H9 (cell line): Measurements from ENCODE around the gene CABP7. TPM values are rescaled to one million over a fixed set of nuclear protein-coding genes. Genes with fewer than 3 reads are reported as not detected.
A peak's percentile ranks its signal among the peaks of the same experiment; 100 is the strongest.

Source experiments
- DNase-seq: peaks from one replicate; pipeline ENCODE4 v3.0.0-alpha.2; 2017
- H2AFZ ChIP-seq: one replicate; pipeline ENCODE4 v1.6.1; 2013; ENCODE audit warnings: mild to moderate bottlenecking, low read length, control low read depth, moderate library complexity
- H2AK5ac ChIP-seq: 2 replicates; pipeline ENCODE4 v1.6.1; 2013; ENCODE audit warnings: low read length, control low read depth, mixed read lengths; ENCODE audit not compliant: insufficient read length
- H2BK120ac ChIP-seq: one replicate; pipeline ENCODE4 v1.6.1; 2013; ENCODE audit warnings: low read depth, mild to moderate bottlenecking, low read length, control low read depth, inconsistent platforms; ENCODE audit not compliant: poor library complexity, severe bottlenecking
- H2BK12ac ChIP-seq: 2 replicates; pipeline ENCODE4 v1.6.1; 2013; ENCODE audit warnings: low read length, control low read depth, mixed read lengths, low read depth; ENCODE audit not compliant: insufficient read length
- H2BK15ac ChIP-seq: 2 replicates; pipeline ENCODE4 v1.6.1; 2013; ENCODE audit warnings: low read depth, low read length, control low read depth
- H2BK20ac ChIP-seq: one replicate; pipeline ENCODE4 v1.6.1; 2013; ENCODE audit warnings: low read depth, mild to moderate bottlenecking, low read length, control low read depth, inconsistent platforms; ENCODE audit not compliant: poor library complexity, severe bottlenecking
- H2BK5ac ChIP-seq: 2 replicates; pipeline ENCODE4 v1.6.1; 2013; ENCODE audit warnings: low read length, control low read depth, mixed read lengths; ENCODE audit not compliant: insufficient read length
- H3K14ac ChIP-seq: 2 replicates; pipeline ENCODE4 v1.6.1; 2013; ENCODE audit warnings: low read length, control low read depth; ENCODE audit not compliant: insufficient read depth
- H3K18ac ChIP-seq: 2 replicates; pipeline ENCODE4 v1.6.1; 2013; ENCODE audit warnings: low read depth, mild to moderate bottlenecking, mixed read lengths, low read length, control low read depth; ENCODE audit not compliant: insufficient read length
- H3K23ac ChIP-seq: 2 replicates; pipeline ENCODE4 v1.6.1; 2013; ENCODE audit warnings: low read length, control low read depth, mixed read lengths, low read depth; ENCODE audit not compliant: insufficient read length
- H3K23me2 ChIP-seq: 2 replicates; pipeline ENCODE4 v1.6.1; 2013; ENCODE audit warnings: low read depth, mild to moderate bottlenecking, mixed read lengths, low read length, control low read depth; ENCODE audit not compliant: insufficient read length, poor library complexity, severe bottlenecking
- H3K27ac ChIP-seq: 2 replicates; pipeline ENCODE4 v1.5.1; 2013; ENCODE audit warnings: low read length, control low read depth, mixed read lengths, low read depth; ENCODE audit not compliant: insufficient read length
- H3K27me3 ChIP-seq: 2 replicates; pipeline ENCODE4 v1.6.1; 2013; ENCODE audit warnings: low read length, control low read depth, inconsistent platforms; ENCODE audit not compliant: insufficient read depth
- H3K4ac ChIP-seq: 2 replicates; pipeline ENCODE4 v1.6.1; 2013; ENCODE audit warnings: low read depth, mild to moderate bottlenecking, control low read depth, inconsistent platforms, low read length, moderate library complexity
- H3K4me1 ChIP-seq: 2 replicates; pipeline ENCODE4 v1.6.1; 2013; ENCODE audit warnings: low read length, control low read depth, inconsistent platforms; ENCODE audit not compliant: insufficient read depth
- H3K4me2 ChIP-seq: 2 replicates; pipeline ENCODE4 v1.6.1; 2013; ENCODE audit warnings: low read length, control low read depth, mixed read lengths; ENCODE audit not compliant: insufficient read length, insufficient read depth
- H3K56ac ChIP-seq: 2 replicates; pipeline ENCODE4 v1.6.1; 2013; ENCODE audit warnings: low read depth, mild to moderate bottlenecking, mixed read lengths, low read length, control low read depth; ENCODE audit not compliant: insufficient read length
- H3K79me1 ChIP-seq: 2 replicates; pipeline ENCODE4 v1.6.1; 2013; ENCODE audit warnings: low read depth, mild to moderate bottlenecking, moderate library complexity, low read length, control low read depth, inconsistent platforms; ENCODE audit not compliant: insufficient read depth, poor library complexity, severe bottlenecking
- H3K79me2 ChIP-seq: 2 replicates; pipeline ENCODE4 v1.6.1; 2013; ENCODE audit warnings: low read length, control low read depth, inconsistent platforms; ENCODE audit not compliant: insufficient read depth
- H3K9ac ChIP-seq: 2 replicates; pipeline ENCODE4 v1.6.1; 2013; ENCODE audit warnings: low read length, control low read depth, mixed read lengths; ENCODE audit not compliant: insufficient read length; ENCODE audit errors: extremely low read depth
- H3K9me3 ChIP-seq: one replicate; pipeline ENCODE4 v1.6.1; 2013; ENCODE audit warnings: low read depth, low read length, inconsistent platforms; ENCODE audit not compliant: control insufficient read depth
- H3T11ph ChIP-seq: one replicate; pipeline ENCODE4 v1.6.1; 2013; ENCODE audit warnings: mild to moderate bottlenecking, low read length, control low read depth, inconsistent platforms
- H4K20me1 ChIP-seq: one replicate; pipeline ENCODE4 v1.6.1; 2013; ENCODE audit not compliant: control insufficient read depth, insufficient read length, insufficient read depth
- H4K5ac ChIP-seq: 2 replicates; pipeline ENCODE4 v1.6.1; 2013; ENCODE audit warnings: low read depth, mild to moderate bottlenecking, mixed read lengths, low read length, control low read depth; ENCODE audit not compliant: insufficient read length
- H4K8ac ChIP-seq: replicated peaks from 2 replicates; pipeline ENCODE4 v1.6.1; 2013; ENCODE audit warnings: low read length, control low read depth, mixed read lengths, low read depth; ENCODE audit not compliant: insufficient read length
- H4K91ac ChIP-seq: 2 replicates; pipeline ENCODE4 v1.6.1; 2013; ENCODE audit warnings: low read depth, mild to moderate bottlenecking, moderate library complexity, mixed read lengths, low read length, control low read depth; ENCODE audit not compliant: insufficient read length
- H3K27ac Mint-ChIP-seq, 3 experiments: 2 replicates in 2 of 3; 3 replicates in 1 of 3; pipeline ENCODE4 v1.8.0; 2020 to 2021; ENCODE audit warnings: mixed read lengths in 3 of 3, mild to moderate bottlenecking in 1 of 3, moderate library complexity in 1 of 3
- H3K27me3 Mint-ChIP-seq: 2 replicates; pipeline ENCODE4 v1.8.0; 2021; ENCODE audit warnings: low read depth, mild to moderate bottlenecking, moderate library complexity, mixed read lengths
- H3K36me3 Mint-ChIP-seq, 3 experiments: 2 replicates in 2 of 3; 3 replicates in 1 of 3; pipeline ENCODE4 v1.8.0; 2020 to 2021; ENCODE audit warnings: low read depth in 3 of 3, mixed read lengths in 3 of 3; ENCODE audit not compliant: insufficient read depth in 1 of 3
- H3K4me1 Mint-ChIP-seq, 2 experiments: 2 replicates each; pipeline ENCODE4 v1.8.0; 2020; ENCODE audit warnings: mixed read lengths in 2 of 2
- H3K4me3 Mint-ChIP-seq, 2 experiments: 2 replicates in 1 of 2; 3 replicates in 1 of 2; pipeline ENCODE4 v1.8.0; 2020 to 2021; ENCODE audit warnings: mild to moderate bottlenecking in 2 of 2, mixed read lengths in 2 of 2, moderate library complexity in 1 of 2
- H3K9me3 Mint-ChIP-seq, 2 experiments: 2 replicates in 1 of 2; 3 replicates in 1 of 2; pipeline ENCODE4 v1.8.0; 2020; ENCODE audit warnings: mild to moderate bottlenecking in 2 of 2, mixed read lengths in 2 of 2, moderate library complexity in 1 of 2
- WGBS: extraction: QIAGEN DNeasy Blood & Tissue Kit; methylation state at CpG from one replicate; pipeline ENCODE4 v1.1.7; 2013; ENCODE audit warnings: missing lambda C conversion rate, low lambda C conversion rate, mixed read lengths; ENCODE audit not compliant: insufficient read length; ENCODE audit errors: extremely low coverage; 5-methylcytosine and 5-hydroxymethylcytosine counted together
- total RNA-seq: library from RNA; stranded (reverse); gene quantifications from 2 replicates; pipeline ENCODE4 v1.2.1, GENCODE V29; 2021
- TF ChIP-seq, protein P1 (sequence below): fragments of 200-600 bp; sonication (generic); conservative IDR thresholded peaks from 3 replicates; pipeline ENCODE4 v1.8.0; 2021; ENCODE audit warnings: antibody characterized with exemption, mild to moderate bottlenecking

CABP7 gene
- total RNA-seq, 1 experiment from 2014 or later, result 0.83 TPM

DNA sequence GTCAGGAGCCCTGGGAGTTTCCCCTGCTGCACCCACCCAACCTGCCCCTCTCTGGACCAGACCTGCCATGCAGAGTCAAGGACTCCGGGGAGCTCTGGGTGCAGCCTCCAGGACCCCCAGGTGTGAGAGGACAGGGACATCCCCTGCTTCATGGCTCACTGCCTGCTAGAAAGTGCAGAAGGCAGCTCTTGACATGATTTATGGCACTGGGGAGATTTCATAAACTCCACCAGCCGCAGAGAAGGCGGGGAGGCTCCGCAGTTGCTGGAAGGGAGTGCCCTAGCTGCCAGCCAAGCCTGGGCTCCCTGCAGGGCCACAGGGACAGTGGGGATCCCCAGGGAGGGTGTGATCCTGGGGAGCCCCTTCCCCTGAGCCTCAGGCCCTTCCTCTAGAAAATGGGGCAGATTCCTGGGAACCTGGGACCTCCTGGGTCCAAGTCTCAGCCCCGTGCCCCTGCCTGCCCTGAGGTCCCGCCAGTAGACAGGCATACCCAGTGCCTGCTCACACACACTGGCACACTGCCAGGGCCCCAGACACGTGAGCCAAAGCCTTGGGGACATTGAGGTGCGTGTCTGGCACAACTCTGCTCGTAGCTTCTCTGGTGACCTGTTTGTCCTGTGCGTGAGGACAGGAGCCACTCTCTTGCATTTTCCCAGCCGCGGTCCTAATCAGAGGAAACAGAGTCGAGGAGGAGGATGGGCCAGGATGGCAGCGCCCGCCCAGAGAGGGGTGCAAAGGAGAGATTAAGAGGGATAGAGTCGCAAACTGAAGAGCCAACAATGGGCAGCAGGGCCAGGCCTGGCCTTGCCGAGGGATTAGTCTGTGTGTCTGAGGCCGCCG, 13.8 kb downstream of the CABP7 start:
- Histone ChIP-seq H3K4me1 (no peaks in the 10 kb centered on the region), H3K4ac (no peak overlapping the region), H2BK12ac (no peak overlapping the region), H3K27me3 (no peaks in the 10 kb centered on the region), H2AK5ac (no peak overlapping the region), H3K23ac (no peak overlapping the region), H2BK15ac (no peak overlapping the region), H3K79me2 (no peaks in the 10 kb centered on the region), H4K91ac (no peak overlapping the region), H2BK20ac (no peak overlapping the region), H4K20me1 (peaks cover 2% of the 10 kb centered on the region), H3K23me2 (no peaks in the 10 kb centered on the region), H3K9ac (no peak overlapping the region), H3K4me2 (no peak overlapping the region), H3K18ac (no peak overlapping the region), H3K56ac (no peak overlapping the region), H2BK5ac (no peak overlapping the region), H2AFZ (no peak overlapping the region), H3K9me3 (no peaks in the 10 kb centered on the region), H2BK120ac (no peak overlapping the region), H3K27ac (no peak overlapping the region), H4K5ac (no peak overlapping the region), H3K79me1 (no peaks in the 10 kb centered on the region), H4K8ac (no peak overlapping the region), H3K14ac (no peak overlapping the region), H3T11ph (no peak overlapping the region)
- WGBS, result no CpG with 5 or more reads among the region's 19 CpGs
- Mint-ChIP-seq H3K9me3 (no peaks in the 10 kb centered on the region), H3K4me1 (peaks cover 8 to 22% of the 10 kb centered on the region in 2 experiments), H3K27ac (peak overlapping the region in 2 of 3 experiments; percentile 51 to 93; a peak in 3 of 7 replicates), H3K4me3 (no peak overlapping the region), H3K27me3 (no peaks in the 10 kb centered on the region), H3K36me3 (no peaks in the 10 kb centered on the region; a peak in 1 of 7 replicates)
- DNase-seq, result no peak
- TF ChIP-seq, protein P1, sequence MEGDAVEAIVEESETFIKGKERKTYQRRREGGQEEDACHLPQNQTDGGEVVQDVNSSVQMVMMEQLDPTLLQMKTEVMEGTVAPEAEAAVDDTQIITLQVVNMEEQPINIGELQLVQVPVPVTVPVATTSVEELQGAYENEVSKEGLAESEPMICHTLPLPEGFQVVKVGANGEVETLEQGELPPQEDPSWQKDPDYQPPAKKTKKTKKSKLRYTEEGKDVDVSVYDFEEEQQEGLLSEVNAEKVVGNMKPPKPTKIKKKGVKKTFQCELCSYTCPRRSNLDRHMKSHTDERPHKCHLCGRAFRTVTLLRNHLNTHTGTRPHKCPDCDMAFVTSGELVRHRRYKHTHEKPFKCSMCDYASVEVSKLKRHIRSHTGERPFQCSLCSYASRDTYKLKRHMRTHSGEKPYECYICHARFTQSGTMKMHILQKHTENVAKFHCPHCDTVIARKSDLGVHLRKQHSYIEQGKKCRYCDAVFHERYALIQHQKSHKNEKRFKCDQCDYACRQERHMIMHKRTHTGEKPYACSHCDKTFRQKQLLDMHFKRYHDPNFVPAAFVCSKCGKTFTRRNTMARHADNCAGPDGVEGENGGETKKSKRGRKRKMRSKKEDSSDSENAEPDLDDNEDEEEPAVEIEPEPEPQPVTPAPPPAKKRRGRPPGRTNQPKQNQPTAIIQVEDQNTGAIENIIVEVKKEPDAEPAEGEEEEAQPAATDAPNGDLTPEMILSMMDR, result no peak
